Erythroblast (primary cell): ENCODE data around the gene ZCCHC24.

Source experiments
- GATA1 ChIP-seq: IDR thresholded peaks from 2 replicates; pipeline ENCODE4 v1.6.1; 2011; ENCODE audit warnings: low read depth, mild to moderate bottlenecking, control low read depth, low read length, moderate library complexity
- POLR2A ChIP-seq: IDR thresholded peaks from 2 replicates; pipeline ENCODE4 v1.6.1; 2011; ENCODE audit warnings: mild to moderate bottlenecking, low read length

DNA sequence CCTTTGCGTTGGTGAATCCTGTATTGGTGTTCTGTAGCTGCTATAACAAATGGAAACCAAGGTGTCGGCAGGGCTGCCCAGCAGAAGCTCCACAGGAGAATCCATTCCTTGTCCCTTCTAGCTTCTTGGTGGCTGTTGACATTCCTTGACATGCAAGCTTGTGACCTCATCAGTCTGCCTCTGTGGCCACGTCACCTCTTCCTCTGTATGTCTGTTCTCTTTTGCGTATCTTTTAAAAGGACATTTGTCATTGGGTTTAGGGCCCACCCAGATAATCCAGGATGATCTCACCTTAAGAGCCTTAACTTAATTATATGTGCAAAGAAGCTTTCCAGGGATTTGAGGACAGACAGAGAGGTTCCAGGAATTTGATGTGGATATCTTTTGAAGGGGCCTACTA, 15.3 kb upstream of the ZCCHC24 start:
- TF ChIP-seq POLR2A: no peak
- TF ChIP-seq GATA1: no peak
